ENCODE measurements around the gene SRSF8.
A peak's percentile ranks its signal among the peaks of the same experiment; 100 is the strongest.
"Not testable (repeated sequence)": the region's sequence is repeated elsewhere in the genome, so short reads cannot be mapped to it uniquely, and the experiment has no call there.

Gene SRSF8

DNA sequence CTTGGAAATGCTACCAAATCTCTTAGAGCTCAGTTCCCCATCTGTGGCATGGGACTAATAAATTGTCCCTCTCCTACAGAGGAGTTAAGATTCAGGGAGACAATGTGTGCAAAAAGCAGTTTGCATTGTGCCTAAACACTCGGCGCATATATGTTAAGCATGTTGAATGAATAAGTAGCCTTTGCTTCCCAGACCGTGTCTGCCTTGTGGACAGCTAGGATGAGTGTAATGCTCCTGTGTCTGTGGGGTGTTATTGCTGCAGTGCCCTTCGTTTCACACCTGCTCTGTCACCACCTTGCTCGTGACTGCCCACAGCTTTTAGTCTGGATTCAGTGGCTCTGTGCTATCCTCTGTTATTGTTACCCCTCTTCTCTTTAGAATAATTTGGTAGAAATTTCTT, 37.0 kb downstream of the SRSF8 start:
- DNase-seq (ENCODE audit: low spot score), result no peak
- no peak overlapping the region for H3K27ac ChIP-seq
- TF ChIP-seq, protein P1, sequence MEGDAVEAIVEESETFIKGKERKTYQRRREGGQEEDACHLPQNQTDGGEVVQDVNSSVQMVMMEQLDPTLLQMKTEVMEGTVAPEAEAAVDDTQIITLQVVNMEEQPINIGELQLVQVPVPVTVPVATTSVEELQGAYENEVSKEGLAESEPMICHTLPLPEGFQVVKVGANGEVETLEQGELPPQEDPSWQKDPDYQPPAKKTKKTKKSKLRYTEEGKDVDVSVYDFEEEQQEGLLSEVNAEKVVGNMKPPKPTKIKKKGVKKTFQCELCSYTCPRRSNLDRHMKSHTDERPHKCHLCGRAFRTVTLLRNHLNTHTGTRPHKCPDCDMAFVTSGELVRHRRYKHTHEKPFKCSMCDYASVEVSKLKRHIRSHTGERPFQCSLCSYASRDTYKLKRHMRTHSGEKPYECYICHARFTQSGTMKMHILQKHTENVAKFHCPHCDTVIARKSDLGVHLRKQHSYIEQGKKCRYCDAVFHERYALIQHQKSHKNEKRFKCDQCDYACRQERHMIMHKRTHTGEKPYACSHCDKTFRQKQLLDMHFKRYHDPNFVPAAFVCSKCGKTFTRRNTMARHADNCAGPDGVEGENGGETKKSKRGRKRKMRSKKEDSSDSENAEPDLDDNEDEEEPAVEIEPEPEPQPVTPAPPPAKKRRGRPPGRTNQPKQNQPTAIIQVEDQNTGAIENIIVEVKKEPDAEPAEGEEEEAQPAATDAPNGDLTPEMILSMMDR (IDR thresholded peaks at IDR 0.05), result no peak
- no peak overlapping the region for H3K4me3 ChIP-seq

DNA sequence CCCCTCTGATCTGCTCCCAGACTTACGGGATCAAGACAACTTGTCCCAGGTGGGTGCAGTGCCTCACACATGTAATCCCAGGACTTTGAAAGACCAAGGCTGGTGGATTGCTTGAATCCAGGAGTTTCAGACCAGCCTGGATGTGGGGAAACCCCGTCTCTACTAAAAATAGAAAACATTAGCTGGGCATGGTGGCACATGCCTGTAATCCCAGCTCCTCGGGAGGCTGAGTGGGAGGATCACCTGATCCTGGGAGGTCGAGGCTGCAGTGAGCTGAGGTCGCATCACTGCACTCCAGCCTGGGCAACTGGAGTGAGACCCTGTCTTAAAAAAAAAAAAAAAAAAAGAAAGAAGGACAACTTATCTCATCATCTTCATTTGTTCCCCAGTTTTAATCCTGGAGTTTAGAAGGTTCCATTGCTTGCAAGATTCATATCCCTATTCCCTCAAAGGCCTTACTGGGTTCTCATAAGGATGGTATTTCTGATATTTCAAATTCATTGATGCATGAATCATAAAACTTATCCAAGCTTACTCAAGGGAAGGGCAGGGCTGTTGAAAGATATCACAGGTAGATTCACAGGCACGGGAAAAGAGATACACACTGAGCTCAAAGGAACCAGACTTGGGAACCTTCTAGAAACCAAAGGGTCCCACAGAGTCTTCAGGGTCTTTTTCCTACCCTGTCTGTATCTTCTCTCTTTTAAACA, 37.6 kb downstream of the SRSF8 start:
- TF ChIP-seq, protein P1 (IDR thresholded peaks at IDR 0.05), result no peak
- Histone ChIP-seq H3K4me3 (no peak overlapping the region), H3K27ac (no peak overlapping the region)
- no peak for DNase-seq (ENCODE audit: low spot score)

- TF ChIP-seq, protein P1 (IDR thresholded peaks at IDR 0.05), result no peak
- H3K27ac ChIP-seq, result no peak overlapping the region
- DNase-seq (ENCODE audit: low spot score), result no peak
- H3K4me3 ChIP-seq, result no peak overlapping the region
These were observed 38.1 kb downstream of the SRSF8 start for GRCh38 chr11:95104856-95105255.

- TF ChIP-seq, protein P1 (IDR thresholded peaks at IDR 0.05), result no peak
- Histone ChIP-seq H3K27ac (peak overlapping the region; percentile 19 to 68), H3K4me3 (peak overlapping the region; percentile 33)
- no peak for DNase-seq (ENCODE audit: low spot score)
These were observed 41.5 kb downstream of the SRSF8 start for GRCh38 chr11:95108159-95108611.

DNA sequence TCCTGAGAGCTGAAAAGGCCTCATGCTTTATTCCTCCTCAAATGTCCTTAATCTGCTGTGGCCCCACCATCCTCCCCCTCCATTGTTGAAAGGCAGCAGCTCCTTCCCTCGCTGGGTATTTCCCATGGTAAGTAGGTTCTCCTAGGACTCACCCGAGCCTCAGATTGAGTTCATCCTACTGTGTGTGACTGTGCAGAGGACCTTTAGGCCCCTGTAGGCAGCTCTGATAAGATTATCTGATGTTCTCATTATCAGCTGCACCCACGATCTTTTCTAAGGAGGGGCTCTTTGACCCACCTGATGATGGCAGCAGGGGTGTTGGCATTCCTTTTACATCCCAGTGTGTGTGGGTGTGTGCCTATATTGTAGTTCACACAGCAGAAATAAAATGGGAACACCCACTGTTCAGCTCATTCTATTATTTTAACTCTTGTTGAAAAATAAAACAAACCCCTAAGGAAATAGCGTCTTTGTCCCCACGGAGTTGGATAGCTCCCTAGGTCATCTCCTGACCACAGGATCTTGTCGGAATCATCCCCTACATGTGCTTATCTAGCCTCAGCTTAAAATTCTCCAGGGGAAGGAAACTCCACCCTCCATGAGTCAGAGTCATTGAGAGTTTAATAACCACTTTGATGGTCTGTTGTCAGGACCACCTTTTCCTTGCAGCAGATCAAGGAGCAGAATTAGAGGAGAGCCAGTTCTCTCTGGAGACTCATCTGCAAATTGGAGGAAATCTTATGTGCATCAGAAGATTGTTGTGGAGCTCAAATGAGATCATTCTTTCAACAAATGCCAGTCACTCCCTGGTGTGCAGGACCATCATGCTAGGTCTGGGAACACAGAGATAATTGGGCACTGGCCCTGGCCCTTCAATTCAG, 42.2 kb downstream of the SRSF8 start:
- H3K27ac ChIP-seq, result peak overlapping the region; percentile 19 to 68
- peak overlapping the region; percentile 33 for H3K4me3 ChIP-seq
- TF ChIP-seq, protein P1 (IDR thresholded peaks at IDR 0.05), result no peak
- no peak for DNase-seq (ENCODE audit: low spot score)

- not testable (repeated sequence) for DNase-seq (ENCODE audit: low spot score); H3K27ac ChIP-seq; H3K4me3 ChIP-seq
These were observed 44.8 kb downstream of the SRSF8 start for GRCh38 chr11:95111471-95111870.

GRCh38 chr11:95111923-95112540, 45.3 kb downstream of the SRSF8 start:
- Histone ChIP-seq H3K4me3 (no peak overlapping the region), H3K27ac (no peak overlapping the region)
- TF ChIP-seq, protein P1 (IDR thresholded peaks at IDR 0.05), result no peak
- no peak for DNase-seq (ENCODE audit: low spot score)

Measured in coronary artery (tissue), 2 donors.